Cerebellar nuclear complex (tissue), 1 donor: ENCODE measurements around the gene MCIDAS.
A peak's percentile ranks its signal among the peaks of the same experiment; 100 is the strongest.

Experiments
- DNase-seq, 2 experiments: peaks; one replicate each; lab custom pipeline; 2025; lab: John Stamatoyannopoulos, UW

MCIDAS gene

GRCh38 chr5:55222092-55222984, 4.8 kb downstream of the MCIDAS start:
- no peak for DNase-seq

GRCh38 chr5:55220433-55221185, 6.5 kb downstream of the MCIDAS start:
- no peak for DNase-seq

GRCh38 chr5:55219770-55220169, 7.3 kb downstream of the MCIDAS start:
- DNase-seq: no peak

GRCh38 chr5:55218967-55219366, 8.1 kb downstream of the MCIDAS start:
- no peak for DNase-seq

GRCh38 chr5:55211184-55211874, 15.8 kb downstream of the MCIDAS start:
- no peak for DNase-seq

GRCh38 chr5:55205001-55205400, 22.1 kb downstream of the MCIDAS start:
- DNase-seq: no peak

- no peak for DNase-seq
These were observed 36.0 kb downstream of the MCIDAS start for GRCh38 chr5:55191165-55191564.

- no peak for DNase-seq
These were observed 38.2 kb downstream of the MCIDAS start for GRCh38 chr5:55188656-55189540.

- no peak for DNase-seq
These were observed 39.7 kb downstream of the MCIDAS start for GRCh38 chr5:55187370-55187769.

GRCh38 chr5:55180016-55180415, 47.1 kb downstream of the MCIDAS start:
- DNase-seq: no peak

GRCh38 chr5:55177078-55177477, 50.0 kb downstream of the MCIDAS start:
- no peak for DNase-seq

GRCh38 chr5:55176176-55176818, 50.8 kb downstream of the MCIDAS start:
- no peak for DNase-seq

GRCh38 chr5:55175781-55176175, 51.3 kb downstream of the MCIDAS start:
- DNase-seq: no peak

- peak in 1 of 2 experiments; percentile 26 for DNase-seq
These were observed 53.4 kb downstream of the MCIDAS start for GRCh38 chr5:55173687-55174230.

GRCh38 chr5:55172937-55173686, 54.0 kb downstream of the MCIDAS start, which contains the start of gene CDC20B:
CDC20B (minus strand) TSS chr5:55173177; CDS start chr5:55173000, 177 bp downstream.
- DNase-seq: no peak

GRCh38 chr5:55172051-55172899, 54.8 kb downstream of the MCIDAS start:
- DNase-seq: peak in 1 of 2 experiments; percentile 68

- no peak for DNase-seq
These were observed 55.6 kb downstream of the MCIDAS start for GRCh38 chr5:55171471-55171870.
